NCI-H526 treated with DMSO at 0.1 percent for 48 hours (cell line): Measurements from ENCODE around the gene HNRNPUL2.
A peak's percentile ranks its signal among the peaks of the same experiment; 100 is the strongest.
"Not testable (repeated sequence)": the region's sequence is repeated elsewhere in the genome, so short reads cannot be mapped to it uniquely, and the experiment has no call there.

Source experiments
- DNase-seq: peaks from one replicate; lab custom pipeline; 2025; lab: John Stamatoyannopoulos, UW

The HNRNPUL2 gene

GRCh38 chr11:62727165-62727871, at the start of gene HNRNPUL2:
TSS of gene HNRNPUL2 (minus strand) at chr11:62727457. CDS start at chr11:62727156, 301 bp downstream.
- peak; percentile 99 for DNase-seq

- DNase-seq: no peak
Measured at GRCh38 chr11:62775646-62776045, 48.4 kb upstream of the HNRNPUL2 start.

- no peak for DNase-seq
Measured at GRCh38 chr11:62774407-62774806, 47.1 kb upstream of the HNRNPUL2 start.

- DNase-seq: peak; percentile 94
Measured at GRCh38 chr11:62771144-62772021, 44.1 kb upstream of the HNRNPUL2 start, which contains the start of gene TAF6L. TSS of gene TAF6L (plus strand) at chr11:62771396. CDS start at chr11:62775784, 4,388 bp downstream.

GRCh38 chr11:62770778-62771143, 43.5 kb upstream of the HNRNPUL2 start:
- no peak for DNase-seq

- not testable (repeated sequence) for DNase-seq
Measured at GRCh38 chr11:62760867-62761227, 33.6 kb upstream of the HNRNPUL2 start.

- DNase-seq: no peak
Measured at GRCh38 chr11:62757846-62758788, 30.9 kb upstream of the HNRNPUL2 start.

GRCh38 chr11:62755086-62755615, 27.9 kb upstream of the HNRNPUL2 start:
- DNase-seq: no peak

- peak; percentile 99 for DNase-seq
Measured at GRCh38 chr11:62753736-62754603, 26.7 kb upstream of the HNRNPUL2 start, which contains the start of gene ZBTB3. TSS of gene ZBTB3 (minus strand) at chr11:62754160. CDS start at chr11:62753664, 496 bp downstream.

GRCh38 chr11:62752994-62753735, 25.9 kb upstream of the HNRNPUL2 start:
- DNase-seq: no peak

- no peak for DNase-seq
Measured at GRCh38 chr11:62752177-62752785, 25.0 kb upstream of the HNRNPUL2 start.

- not testable (repeated sequence) for DNase-seq
Measured at GRCh38 chr11:62749931-62750330, 22.7 kb upstream of the HNRNPUL2 start.

- peak; percentile 88 for DNase-seq
Measured at GRCh38 chr11:62747475-62748160, 20.4 kb upstream of the HNRNPUL2 start.

- DNase-seq: no peak
Measured at GRCh38 chr11:62737196-62737595, 9.9 kb upstream of the HNRNPUL2 start.

GRCh38 chr11:62732830-62733229, 5.6 kb upstream of the HNRNPUL2 start:
- no peak for DNase-seq

GRCh38 chr11:62730076-62730475, 2.8 kb upstream of the HNRNPUL2 start:
- DNase-seq: not testable (repeated sequence)

- DNase-seq: peak; percentile 83
Measured at GRCh38 chr11:62728171-62728988, 1.1 kb upstream of the HNRNPUL2 start, which contains the start of gene TTC9C. TSS of gene TTC9C (plus strand) at chr11:62728486. CDS start at chr11:62728849, 363 bp downstream.

- peak; percentile 98 for DNase-seq
Measured at GRCh38 chr11:62727872-62728170, 564 bp upstream of the HNRNPUL2 start.
